ENCODE data around the gene UQCRHL. TPM values are rescaled to one million over a fixed set of nuclear protein-coding genes. Genes with fewer than 3 reads are reported as not detected.

The UQCRHL gene
- total RNA-seq, 4 donors from 2014 or later: 0.63 to 1.9 (median 0.95) TPM

- TF ChIP-seq, protein P1, sequence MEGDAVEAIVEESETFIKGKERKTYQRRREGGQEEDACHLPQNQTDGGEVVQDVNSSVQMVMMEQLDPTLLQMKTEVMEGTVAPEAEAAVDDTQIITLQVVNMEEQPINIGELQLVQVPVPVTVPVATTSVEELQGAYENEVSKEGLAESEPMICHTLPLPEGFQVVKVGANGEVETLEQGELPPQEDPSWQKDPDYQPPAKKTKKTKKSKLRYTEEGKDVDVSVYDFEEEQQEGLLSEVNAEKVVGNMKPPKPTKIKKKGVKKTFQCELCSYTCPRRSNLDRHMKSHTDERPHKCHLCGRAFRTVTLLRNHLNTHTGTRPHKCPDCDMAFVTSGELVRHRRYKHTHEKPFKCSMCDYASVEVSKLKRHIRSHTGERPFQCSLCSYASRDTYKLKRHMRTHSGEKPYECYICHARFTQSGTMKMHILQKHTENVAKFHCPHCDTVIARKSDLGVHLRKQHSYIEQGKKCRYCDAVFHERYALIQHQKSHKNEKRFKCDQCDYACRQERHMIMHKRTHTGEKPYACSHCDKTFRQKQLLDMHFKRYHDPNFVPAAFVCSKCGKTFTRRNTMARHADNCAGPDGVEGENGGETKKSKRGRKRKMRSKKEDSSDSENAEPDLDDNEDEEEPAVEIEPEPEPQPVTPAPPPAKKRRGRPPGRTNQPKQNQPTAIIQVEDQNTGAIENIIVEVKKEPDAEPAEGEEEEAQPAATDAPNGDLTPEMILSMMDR (IDR thresholded peaks at IDR 0.05): no peak
- DNase-seq (ENCODE audit: low spot score) (peak; percentile 50), ATAC-seq (ENCODE audit: low FRiP score) (peak; percentile 66)
These were observed 7.3 kb downstream of the UQCRHL start for GRCh38 chr1:15799928-15800835.

DNA sequence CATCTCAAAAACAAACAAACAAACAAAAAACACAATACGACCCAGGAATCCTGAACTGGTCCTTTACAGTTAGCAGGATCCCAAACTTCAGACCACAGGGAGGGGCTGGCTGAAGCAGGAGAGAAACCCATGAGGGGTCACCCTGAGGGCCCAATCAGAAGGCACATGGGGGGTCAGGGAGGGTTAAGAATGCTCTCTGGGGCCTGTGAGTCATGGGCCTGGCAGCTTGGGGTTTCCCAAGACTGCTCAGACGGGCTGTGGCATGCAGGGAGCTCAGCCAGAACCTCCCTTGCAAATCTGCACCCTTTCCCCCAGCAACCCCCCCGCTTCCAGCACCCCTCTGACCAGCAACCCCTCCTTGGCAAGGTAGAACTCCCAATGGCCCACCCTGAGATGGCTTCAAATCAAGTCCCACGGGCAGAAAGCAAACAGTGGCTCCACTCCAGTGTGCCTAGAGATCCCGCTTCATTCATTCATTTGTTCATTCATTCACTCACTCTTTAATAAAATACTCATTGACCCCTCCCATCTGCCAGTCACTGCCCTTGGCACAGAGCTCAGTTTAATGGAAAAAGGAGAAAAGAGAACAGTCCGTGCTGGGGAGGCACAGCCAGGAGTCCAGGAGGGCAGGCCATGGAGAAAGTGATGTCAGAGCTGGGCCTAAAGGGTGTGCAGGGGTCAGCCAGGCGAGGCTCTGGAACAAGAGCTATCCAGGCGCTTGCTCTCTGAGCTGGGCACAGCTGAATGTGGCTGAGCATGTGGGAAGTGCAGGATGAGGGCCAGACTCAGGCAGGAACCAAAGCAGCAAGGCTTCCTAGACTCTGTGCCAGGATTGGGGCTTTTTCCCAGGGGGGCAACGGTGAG is 8.2 kb downstream of the UQCRHL start:
- ATAC-seq (ENCODE audit: low FRiP score) (peak; percentile 79), DNase-seq (ENCODE audit: low spot score) (peak; percentile 58)
- TF ChIP-seq, protein P1 (IDR thresholded peaks at IDR 0.05): no peak

DNA sequence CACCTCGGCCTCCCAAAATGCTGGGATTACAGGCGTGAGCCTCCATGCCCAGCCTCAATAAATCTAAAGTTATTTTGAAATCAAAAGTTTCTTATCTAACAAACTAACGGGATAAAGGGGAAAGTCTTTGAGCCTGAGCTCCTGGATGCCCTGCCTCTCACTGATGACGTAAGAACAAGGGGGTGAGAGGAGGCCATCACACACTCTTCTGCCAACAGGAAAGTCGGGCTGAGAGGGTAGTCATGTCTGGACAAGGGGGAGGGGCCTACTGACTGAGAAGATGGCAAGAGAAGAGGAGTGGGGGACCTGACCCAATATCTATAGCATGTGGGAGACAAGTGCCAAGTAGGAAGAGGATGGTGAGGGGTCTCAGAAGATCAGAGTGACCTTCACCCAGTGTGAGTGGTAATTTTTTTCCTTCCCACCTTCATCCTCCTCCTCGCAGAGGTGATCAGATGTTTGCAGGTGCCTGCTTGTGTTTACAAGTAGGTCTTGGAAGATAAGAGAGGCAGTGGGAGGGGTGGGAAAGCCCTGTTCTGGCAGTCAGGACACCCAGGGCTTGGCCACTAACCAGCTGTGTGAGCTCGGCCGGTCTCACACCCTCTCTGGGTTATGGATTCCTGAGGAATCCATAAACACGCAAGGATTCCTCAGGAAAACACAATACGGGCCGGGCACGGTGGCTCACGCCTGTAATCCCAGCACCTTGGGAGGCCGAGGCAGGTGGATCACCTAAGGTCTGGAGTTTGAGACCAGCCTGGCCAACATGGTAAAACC is 9.6 kb downstream of the UQCRHL start:
- DNase-seq (ENCODE audit: low spot score) (no peak), ATAC-seq (ENCODE audit: low FRiP score) (no peak)
- TF ChIP-seq, protein P1 (IDR thresholded peaks at IDR 0.05): no peak

- ATAC-seq (ENCODE audit: low FRiP score) (no peak), DNase-seq (ENCODE audit: low spot score) (no peak)
- TF ChIP-seq, protein P1 (IDR thresholded peaks at IDR 0.05): no peak
These were observed 11.4 kb downstream of the UQCRHL start for GRCh38 chr1:15796086-15796462.

DNA sequence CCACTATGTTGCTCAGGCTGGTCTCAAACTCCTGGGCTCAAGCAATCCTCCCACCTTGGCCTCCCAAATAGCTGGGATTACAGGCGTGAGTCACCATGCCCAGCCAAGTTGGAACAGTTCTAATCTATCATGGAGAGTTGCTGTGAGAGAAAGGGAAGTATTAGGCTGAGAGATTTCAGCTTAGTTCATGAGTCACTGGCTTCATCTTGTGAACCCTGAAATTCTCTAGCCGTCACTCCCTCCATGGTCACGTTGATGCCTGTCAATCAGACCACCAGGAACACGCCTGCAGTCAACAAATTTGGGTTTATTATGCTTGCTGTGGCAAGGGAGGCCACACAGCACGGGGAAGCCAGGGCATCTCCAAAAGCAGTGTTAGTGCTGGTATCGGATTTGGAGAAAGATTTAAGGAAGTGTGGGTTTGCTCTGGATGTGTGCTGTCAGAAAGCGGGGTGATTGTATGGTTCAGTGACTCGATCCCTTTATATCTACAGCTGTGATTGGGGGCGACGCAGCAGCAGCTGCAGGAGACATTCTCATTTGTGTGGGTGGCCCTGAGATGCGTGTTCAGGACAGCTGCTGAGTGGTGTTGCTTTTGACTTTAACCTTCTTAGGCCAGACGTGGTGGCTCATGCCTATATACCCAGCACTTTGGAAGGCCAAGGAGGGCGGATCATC is 18.7 kb downstream of the UQCRHL start:
- DNase-seq (ENCODE audit: low spot score) (no peak), ATAC-seq (ENCODE audit: low FRiP score) (peak; percentile 41)
- TF ChIP-seq, protein P1 (IDR thresholded peaks at IDR 0.05): no peak

DNA sequence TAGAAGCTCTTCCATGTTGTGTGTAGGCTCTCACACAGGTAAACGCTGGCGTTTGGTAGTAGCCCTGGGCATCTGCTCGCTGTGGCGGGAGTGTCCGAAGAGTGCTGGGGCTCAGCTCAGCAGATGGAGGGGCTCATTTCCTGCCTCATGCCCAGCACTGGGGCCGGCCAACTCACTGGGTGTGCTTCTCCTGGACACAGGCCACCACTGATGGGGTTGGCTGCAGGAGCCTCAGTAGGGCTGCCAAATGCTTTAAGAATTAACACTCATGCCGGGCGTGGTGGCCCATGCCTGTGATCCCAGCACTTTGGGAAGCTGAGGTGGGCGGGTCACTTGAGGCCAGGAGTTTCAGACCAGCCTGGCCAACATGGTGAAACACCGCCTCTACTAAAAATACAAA is 20.9 kb downstream of the UQCRHL start:
- DNase-seq (ENCODE audit: low spot score): no peak
- peak; percentile 42 for ATAC-seq (ENCODE audit: low FRiP score)
- TF ChIP-seq, protein P1 (IDR thresholded peaks at IDR 0.05): no peak
